BLaER1 treated with 17β-estradiol and CSF1 and Interleukin-3, amounts not matched to agents 10 nM and 100 nM (cell line): ENCODE results near the gene TH.

Source experiments
- H3K27ac ChIP-seq, 11 experiments: shearing (Covaris generic); formaldehyde crosslinking; 2 replicates each; pipeline ENCODE4 v1.8.1; 2022
- H3K27me3 ChIP-seq, 11 experiments: shearing (Covaris generic); formaldehyde crosslinking; 2 replicates each; pipeline ENCODE4 v1.8.1; 2022
- H3K36me3 ChIP-seq, 11 experiments: shearing (Covaris generic); formaldehyde crosslinking; 2 replicates each; pipeline ENCODE4 v1.8.1; 2022
- H3K4me1 ChIP-seq, 10 experiments: shearing (Covaris generic); formaldehyde crosslinking; 2 replicates each; pipeline ENCODE4 v1.8.1; 2022
- H3K4me2 ChIP-seq, 11 experiments: shearing (Covaris generic); formaldehyde crosslinking; 2 replicates each; pipeline ENCODE4 v1.8.1; 2022
- H3K4me3 ChIP-seq, 10 experiments: shearing (Covaris generic); formaldehyde crosslinking; 2 replicates each; pipeline ENCODE4 v1.8.1; 2022
- H3K9ac ChIP-seq, 11 experiments: shearing (Covaris generic); formaldehyde crosslinking; 2 replicates each; pipeline ENCODE4 v1.8.1; 2022
- H3K9me3 ChIP-seq, 11 experiments: shearing (Covaris generic); formaldehyde crosslinking; replicated peaks in 1 of 11; 2 replicates each; pipeline ENCODE4 v1.8.1; 2022
- H4K20me1 ChIP-seq, 11 experiments: shearing (Covaris generic); formaldehyde crosslinking; 2 replicates each; pipeline ENCODE4 v1.8.1; 2022
- Cebpa-rat ChIP-seq, 11 experiments: shearing (Covaris generic); IDR thresholded peaks; 2 replicates each; pipeline ENCODE4 v1.8.1; 2022

The TH gene

GRCh38 chr11:2147391-2147790 is 24.2 kb downstream of the TH start:
- no peak overlapping the region for H3K9ac ChIP-seq
- TF ChIP-seq Cebpa-rat (IDR thresholded peaks at IDR 0.05) = no peak
- H3K27me3 ChIP-seq = peaks cover 87 to 90% (median 89%) of the 10 kb centered on the region in 11 experiments
- peaks cover 5 to 24% (median 13%) of the 10 kb centered on the region in 10 experiments; a peak in 17 of 20 replicates for H3K4me1 ChIP-seq
- peak overlapping the region in 4 of 11 experiments; percentile 4 to 32 (median 24); a peak in 5 of 22 replicates for H3K4me2 ChIP-seq
- H3K36me3 ChIP-seq = no peaks in the 10 kb centered on the region
- no peak overlapping the region for H3K4me3 ChIP-seq
- no peak overlapping the region for H3K27ac ChIP-seq
- peaks cover 0 to 73% (median 26%) of the 10 kb centered on the region in 11 experiments; a peak in 13 of 22 replicates for H4K20me1 ChIP-seq
- H3K9me3 ChIP-seq = no peaks in the 10 kb centered on the region

GRCh38 chr11:2146051-2146450 is 25.6 kb downstream of the TH start:
- Histone ChIP-seq H4K20me1 (peaks cover 0 to 83% (median 28%) of the 10 kb centered on the region in 11 experiments; a peak in 17 of 22 replicates), H3K36me3 (no peaks in the 10 kb centered on the region), H3K27me3 (peaks cover 99 to 100% (median 100%) of the 10 kb centered on the region in 11 experiments), H3K9me3 (no peaks in the 10 kb centered on the region), H3K9ac (no peak overlapping the region), H3K4me1 (peaks cover 0 to 24% (median 8%) of the 10 kb centered on the region in 10 experiments; a peak in 11 of 20 replicates), H3K27ac (no peak overlapping the region), H3K4me3 (no peak overlapping the region), H3K4me2 (no peak overlapping the region)
- TF ChIP-seq Cebpa-rat (IDR thresholded peaks at IDR 0.05) = no peak

GRCh38 chr11:2144544-2145248 is 26.9 kb downstream of the TH start:
- H3K4me3 ChIP-seq = peak overlapping the region in 2 of 10 experiments; percentile 24 to 39; a peak in 1 of 20 replicates
- no peak for TF ChIP-seq Cebpa-rat (IDR thresholded peaks at IDR 0.05)
- peaks cover 0 to 5% (median 0%) of the 10 kb centered on the region in 11 experiments; a peak in 7 of 22 replicates for H3K9me3 ChIP-seq
- peaks cover 99 to 100% (median 100%) of the 10 kb centered on the region in 11 experiments for H3K27me3 ChIP-seq
- H3K36me3 ChIP-seq = no peaks in the 10 kb centered on the region
- H3K4me1 ChIP-seq = peaks cover 0 to 24% (median 7%) of the 10 kb centered on the region in 10 experiments; a peak in 11 of 20 replicates
- H4K20me1 ChIP-seq = peaks cover 0 to 86% (median 39%) of the 10 kb centered on the region in 11 experiments; a peak in 17 of 22 replicates
- H3K9ac ChIP-seq = no peak overlapping the region
- no peak overlapping the region for H3K27ac ChIP-seq
- peak overlapping the region in 3 of 11 experiments; percentile 61 to 92 (median 83); a peak in 6 of 22 replicates for H3K4me2 ChIP-seq

- no peak overlapping the region for H3K9ac ChIP-seq
- H4K20me1 ChIP-seq = peaks cover 0 to 82% (median 40%) of the 10 kb centered on the region in 11 experiments; a peak in 17 of 22 replicates
These were observed 27.6 kb downstream of the TH start for GRCh38 chr11:2143799-2144543.

GRCh38 chr11:2143477-2143798 is 28.2 kb downstream of the TH start:
- Histone ChIP-seq H3K27me3 (peaks cover 98 to 100% (median 100%) of the 10 kb centered on the region in 11 experiments), H3K9me3 (peaks cover 0 to 6% (median 0%) of the 10 kb centered on the region in 11 experiments; a peak in 7 of 22 replicates), H3K4me3 (peak overlapping the region in 2 of 10 experiments; percentile 24 to 39; a peak in 3 of 20 replicates), H3K9ac (no peak overlapping the region), H3K4me1 (peaks cover 0 to 24% (median 7%) of the 10 kb centered on the region in 10 experiments; a peak in 11 of 20 replicates), H4K20me1 (peaks cover 0 to 77% (median 40%) of the 10 kb centered on the region in 11 experiments; a peak in 17 of 22 replicates), H3K4me2 (peak overlapping the region in 5 of 11 experiments; percentile 5 to 92 (median 61); a peak in 8 of 22 replicates), H3K27ac (no peak overlapping the region), H3K36me3 (no peaks in the 10 kb centered on the region)
- TF ChIP-seq Cebpa-rat (IDR thresholded peaks at IDR 0.05) = no peak

More at GRCh38 chr11:2143799-2144543, 27.6 kb downstream of the TH start:
- TF ChIP-seq Cebpa-rat (IDR thresholded peaks at IDR 0.05) = no peak
- Histone ChIP-seq H3K4me1 (peaks cover 0 to 24% (median 7%) of the 10 kb centered on the region in 10 experiments; a peak in 11 of 20 replicates), H3K27me3 (peaks cover 98 to 100% (median 100%) of the 10 kb centered on the region in 11 experiments), H3K27ac (no peak overlapping the region), H3K9me3 (peaks cover 0 to 6% (median 0%) of the 10 kb centered on the region in 11 experiments; a peak in 7 of 22 replicates), H3K4me3 (peak overlapping the region in 3 of 10 experiments; percentile 24 to 39 (median 35); a peak in 5 of 20 replicates), H3K4me2 (peak overlapping the region in 5 of 11 experiments; percentile 5 to 92 (median 61); a peak in 10 of 22 replicates), H3K36me3 (no peaks in the 10 kb centered on the region)

- Histone ChIP-seq H3K9me3 (peaks cover 0 to 6% (median 0%) of the 10 kb centered on the region in 11 experiments; a peak in 7 of 22 replicates), H3K36me3 (no peaks in the 10 kb centered on the region), H4K20me1 (peaks cover 0 to 70% (median 40%) of the 10 kb centered on the region in 11 experiments; a peak in 17 of 22 replicates), H3K27ac (no peak overlapping the region), H3K4me1 (peaks cover 0 to 24% (median 7%) of the 10 kb centered on the region in 10 experiments; a peak in 11 of 20 replicates), H3K4me3 (no peak overlapping the region), H3K27me3 (peaks cover 98 to 100% (median 100%) of the 10 kb centered on the region in 11 experiments), H3K9ac (no peak overlapping the region), H3K4me2 (peak overlapping the region in 3 of 11 experiments; percentile 55 to 83 (median 80); a peak in 5 of 22 replicates)
- TF ChIP-seq Cebpa-rat (IDR thresholded peaks at IDR 0.05) = no peak
These were observed 28.8 kb downstream of the TH start for GRCh38 chr11:2142762-2143202.

- peaks cover 98 to 100% (median 100%) of the 10 kb centered on the region in 11 experiments for H3K27me3 ChIP-seq
- TF ChIP-seq Cebpa-rat (IDR thresholded peaks at IDR 0.05) = no peak; a peak in 2 of 22 replicates
- H3K27ac ChIP-seq = no peak overlapping the region
- H3K9me3 ChIP-seq = peaks cover 0 to 6% (median 0%) of the 10 kb centered on the region in 11 experiments; a peak in 7 of 22 replicates
- H3K4me3 ChIP-seq = no peak overlapping the region
- peaks cover 0 to 67% (median 41%) of the 10 kb centered on the region in 11 experiments; a peak in 17 of 22 replicates for H4K20me1 ChIP-seq
- H3K4me2 ChIP-seq = peak overlapping the region in 3 of 11 experiments; percentile 55 to 83 (median 80); a peak in 5 of 22 replicates
- H3K36me3 ChIP-seq = no peaks in the 10 kb centered on the region
- peaks cover 0 to 24% (median 6%) of the 10 kb centered on the region in 10 experiments; a peak in 11 of 20 replicates for H3K4me1 ChIP-seq
- no peak overlapping the region for H3K9ac ChIP-seq
These were observed 29.3 kb downstream of the TH start for GRCh38 chr11:2142300-2142759.
